DMS153 treated with DMSO at 0.1 percent for 48 hours (cell line): ENCODE data around the gene PPM1A.

ENCODE experiments used
- DNase-seq: peaks from one replicate; lab custom pipeline; 2025; ENCODE audit not compliant: unreplicated experiment; lab: John Stamatoyannopoulos, UW

Gene PPM1A

DNA sequence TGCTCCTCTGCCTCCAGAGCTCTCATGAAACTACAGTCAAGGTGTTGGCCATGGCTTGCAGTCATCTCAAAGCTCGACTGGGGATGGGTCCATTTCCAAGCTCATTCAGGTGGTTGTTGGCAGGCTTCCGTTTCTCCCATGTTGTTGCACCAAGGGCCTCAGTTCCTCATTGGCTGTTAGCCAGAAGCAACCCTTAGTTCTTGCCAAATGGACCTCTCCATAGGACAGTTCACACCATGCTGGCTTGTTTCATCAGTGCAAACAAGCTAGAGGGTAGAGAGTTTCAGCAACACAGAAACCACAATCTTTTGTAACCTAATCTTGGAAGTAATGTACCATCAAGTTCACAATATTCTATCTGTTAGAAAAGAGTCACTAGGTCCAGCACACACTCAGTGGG lies 22.7 kb upstream of the PPM1A start:
- no peak for DNase-seq

DNA sequence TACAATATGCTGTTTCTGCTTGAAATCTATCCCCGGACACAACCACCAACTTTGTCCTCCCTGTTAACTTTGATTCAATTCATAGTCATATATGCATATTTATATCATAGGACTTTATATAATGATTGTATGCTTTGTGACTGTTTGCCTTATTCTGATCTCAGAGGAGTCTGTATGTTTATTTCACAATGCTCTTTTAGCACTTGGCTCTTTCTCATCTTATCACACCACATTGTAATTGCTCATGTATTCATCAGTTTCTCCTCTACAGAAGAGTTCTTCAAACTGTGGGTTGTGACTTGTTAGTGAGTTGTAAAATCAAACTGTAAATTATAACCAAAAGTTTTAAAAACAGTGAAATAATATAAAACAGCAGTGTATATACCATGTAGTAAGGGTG lies 21.7 kb upstream of the PPM1A start:
- no peak for DNase-seq

DNA sequence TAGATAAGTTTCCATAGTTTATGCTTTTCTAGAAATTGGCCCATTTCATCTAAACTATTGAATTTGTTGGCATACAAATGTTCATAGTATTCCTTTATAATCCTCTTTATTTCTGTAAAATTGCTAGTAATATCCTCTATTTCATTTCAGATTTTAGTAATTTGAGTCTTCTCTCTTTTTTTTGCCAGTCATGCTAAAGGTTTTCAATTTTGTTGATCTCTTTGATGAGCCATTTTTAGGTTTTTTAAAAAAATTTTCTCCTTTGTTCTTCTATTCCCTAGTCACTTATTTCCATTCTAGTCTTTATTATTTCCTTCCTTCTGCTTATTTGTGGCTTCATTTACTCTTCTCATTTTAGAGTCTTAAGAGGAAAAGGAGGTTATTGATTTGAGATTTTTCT lies 19.4 kb upstream of the PPM1A start:
- DNase-seq = no peak

DNA sequence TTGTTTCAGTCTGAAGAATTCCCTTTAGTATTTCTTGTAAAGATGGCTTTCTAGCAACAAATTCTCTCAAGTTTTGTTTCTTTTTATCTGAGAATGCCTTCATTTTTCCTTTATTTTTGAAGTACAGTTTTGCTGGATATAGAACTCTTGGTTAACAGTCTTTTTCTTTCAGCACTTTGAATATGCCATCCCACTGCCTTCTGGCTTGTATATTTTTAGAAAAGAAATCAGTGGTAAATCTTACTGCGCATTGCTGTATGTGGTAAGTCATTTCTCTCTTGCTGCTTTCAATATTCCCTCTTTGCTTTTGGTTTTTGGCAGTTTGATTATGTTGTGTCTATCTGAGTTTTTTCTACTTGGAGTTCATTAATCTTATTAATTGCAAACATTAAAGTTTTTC lies 16.8 kb upstream of the PPM1A start:
- DNase-seq = no peak

- no peak for DNase-seq
Observed at GRCh38 chr14:60233251-60233650, 15.8 kb upstream of the PPM1A start.

DNA sequence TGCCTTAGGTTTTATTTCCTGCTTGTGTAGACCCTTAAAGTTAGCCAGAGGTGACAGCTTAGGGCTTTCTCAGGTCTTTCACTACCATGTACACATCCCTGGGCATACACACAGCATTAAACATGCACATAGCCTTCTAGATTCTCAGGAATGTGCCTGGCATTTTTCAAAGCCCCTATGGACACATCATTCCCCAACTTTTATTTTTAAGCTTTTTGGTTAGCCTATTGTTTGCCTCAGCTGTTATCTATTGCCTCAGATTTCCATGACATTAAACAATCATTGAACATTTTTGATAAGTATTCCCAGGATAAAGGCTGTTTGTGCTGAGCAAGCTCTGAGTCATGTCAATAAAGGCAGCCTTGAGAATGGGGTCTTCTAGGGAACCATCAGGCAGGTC lies 15.1 kb upstream of the PPM1A start:
- DNase-seq = no peak

- no peak for DNase-seq
Observed at GRCh38 chr14:60235440-60235839, 13.6 kb upstream of the PPM1A start.

DNA sequence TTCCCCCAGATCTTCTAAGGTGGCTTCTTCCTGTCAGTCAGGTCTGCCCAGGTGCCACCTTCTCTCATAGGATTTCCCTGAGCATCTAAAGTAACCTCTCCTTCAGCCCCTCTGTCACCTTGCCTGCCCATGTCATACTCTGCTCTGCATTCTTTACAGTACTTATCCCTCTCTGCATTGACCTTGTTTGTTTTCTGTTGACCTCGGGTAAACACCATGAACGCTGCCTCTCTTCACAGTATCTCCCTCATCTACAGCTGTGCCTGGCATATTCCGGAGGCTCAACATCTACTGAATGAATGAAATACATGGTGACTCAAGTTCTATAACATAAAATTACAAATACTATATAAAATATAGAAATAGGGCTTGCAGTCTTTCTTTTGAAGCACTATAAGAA lies 10.1 kb upstream of the PPM1A start:
- no peak for DNase-seq

DNA sequence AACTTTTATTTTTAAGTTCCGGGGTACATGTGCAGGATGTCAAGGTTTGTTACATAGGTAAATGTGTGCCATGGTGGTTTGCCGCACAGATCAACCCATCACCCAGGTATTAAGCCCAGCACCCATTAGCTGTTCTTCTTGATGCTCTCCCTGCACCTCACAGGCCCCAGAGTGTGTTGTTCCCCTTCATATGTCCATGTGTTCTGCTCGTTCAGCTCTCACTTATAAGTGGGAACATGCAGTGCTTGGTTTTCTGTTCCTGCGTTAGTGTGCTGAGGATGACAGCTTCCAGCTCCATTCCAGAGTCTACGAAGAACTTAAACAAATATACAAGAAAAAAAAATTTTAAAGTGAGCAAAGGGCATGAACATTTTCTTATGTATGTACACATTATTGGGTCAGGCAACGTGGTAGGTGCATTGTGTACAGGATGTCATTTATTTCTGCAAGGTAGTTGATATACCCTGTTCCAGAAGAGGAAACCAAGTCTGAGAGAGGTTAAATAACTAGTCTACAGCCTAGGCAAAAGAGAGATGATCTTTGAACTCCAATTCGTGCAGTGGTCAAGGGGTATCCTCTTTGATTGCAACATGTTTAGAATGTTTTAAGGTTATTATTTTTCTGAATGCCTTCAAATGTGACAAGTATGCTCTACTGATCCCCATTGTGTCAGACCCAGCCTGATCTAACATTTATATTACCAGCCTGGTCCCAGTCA lies 8.7 kb upstream of the PPM1A start:
- no peak for DNase-seq

- DNase-seq = no peak
Observed at GRCh38 chr14:60241091-60241490, 7.9 kb upstream of the PPM1A start.

DNA sequence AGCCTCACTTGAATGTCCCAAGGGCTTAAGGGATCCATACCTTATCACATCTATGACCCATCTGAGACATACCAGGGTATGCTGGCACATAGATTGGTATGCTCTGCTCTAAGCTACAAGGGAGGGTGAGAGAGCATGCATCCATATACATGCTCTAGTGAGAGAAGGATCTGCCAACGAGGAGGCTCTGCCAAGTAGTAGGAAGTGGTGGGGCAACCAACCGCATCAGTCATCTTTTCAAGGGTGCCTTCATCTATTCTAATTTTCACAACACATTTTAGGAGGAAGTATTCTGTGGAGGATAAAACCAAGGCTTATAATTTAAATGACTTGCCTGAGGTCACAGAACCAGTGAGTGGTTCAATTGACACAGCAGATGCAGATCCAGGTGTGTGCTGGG lies 6.6 kb upstream of the PPM1A start:
- DNase-seq = no peak

DNA sequence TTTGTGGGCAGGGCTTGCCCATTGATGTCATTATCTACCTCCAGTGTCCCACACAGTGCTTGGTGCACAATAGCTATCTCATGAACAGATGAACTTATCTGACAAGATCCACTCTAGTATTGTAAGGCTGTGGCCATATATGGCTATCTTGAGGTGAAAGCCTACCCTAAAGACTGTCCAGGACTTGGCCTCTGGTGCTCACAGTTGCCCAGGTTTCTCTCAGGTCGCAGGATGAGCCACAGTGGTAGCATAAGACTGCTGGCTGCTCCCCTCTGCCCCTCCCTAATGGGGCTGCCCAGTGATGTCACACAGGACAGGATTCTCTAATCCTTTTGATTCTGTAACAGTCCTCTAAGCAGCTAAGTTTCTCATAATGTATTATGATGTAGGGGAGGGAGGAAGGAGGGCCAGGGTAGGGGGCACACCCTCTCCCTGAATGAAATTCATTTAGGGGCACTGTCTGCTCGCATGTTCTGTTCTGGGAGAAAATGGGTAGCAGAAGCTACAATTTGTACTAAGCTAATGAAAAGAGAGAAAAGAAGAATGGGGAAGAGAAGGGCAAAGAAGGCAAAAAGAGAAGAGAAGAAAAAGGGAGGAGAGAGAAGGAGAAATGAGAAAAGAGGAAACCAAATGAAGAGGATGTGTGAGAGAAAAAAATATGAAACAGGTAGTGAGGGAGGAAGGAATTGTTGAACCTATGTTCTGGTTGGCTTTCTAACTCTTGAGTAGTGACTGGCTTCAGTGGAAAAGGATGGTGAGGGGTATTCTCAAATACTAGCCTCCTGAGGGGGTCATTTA lies 3.4 kb upstream of the PPM1A start:
- DNase-seq = no peak

- DNase-seq = peak; percentile 88
Observed at GRCh38 chr14:60247994-60248696, 876 bp upstream of the PPM1A start.

DNA sequence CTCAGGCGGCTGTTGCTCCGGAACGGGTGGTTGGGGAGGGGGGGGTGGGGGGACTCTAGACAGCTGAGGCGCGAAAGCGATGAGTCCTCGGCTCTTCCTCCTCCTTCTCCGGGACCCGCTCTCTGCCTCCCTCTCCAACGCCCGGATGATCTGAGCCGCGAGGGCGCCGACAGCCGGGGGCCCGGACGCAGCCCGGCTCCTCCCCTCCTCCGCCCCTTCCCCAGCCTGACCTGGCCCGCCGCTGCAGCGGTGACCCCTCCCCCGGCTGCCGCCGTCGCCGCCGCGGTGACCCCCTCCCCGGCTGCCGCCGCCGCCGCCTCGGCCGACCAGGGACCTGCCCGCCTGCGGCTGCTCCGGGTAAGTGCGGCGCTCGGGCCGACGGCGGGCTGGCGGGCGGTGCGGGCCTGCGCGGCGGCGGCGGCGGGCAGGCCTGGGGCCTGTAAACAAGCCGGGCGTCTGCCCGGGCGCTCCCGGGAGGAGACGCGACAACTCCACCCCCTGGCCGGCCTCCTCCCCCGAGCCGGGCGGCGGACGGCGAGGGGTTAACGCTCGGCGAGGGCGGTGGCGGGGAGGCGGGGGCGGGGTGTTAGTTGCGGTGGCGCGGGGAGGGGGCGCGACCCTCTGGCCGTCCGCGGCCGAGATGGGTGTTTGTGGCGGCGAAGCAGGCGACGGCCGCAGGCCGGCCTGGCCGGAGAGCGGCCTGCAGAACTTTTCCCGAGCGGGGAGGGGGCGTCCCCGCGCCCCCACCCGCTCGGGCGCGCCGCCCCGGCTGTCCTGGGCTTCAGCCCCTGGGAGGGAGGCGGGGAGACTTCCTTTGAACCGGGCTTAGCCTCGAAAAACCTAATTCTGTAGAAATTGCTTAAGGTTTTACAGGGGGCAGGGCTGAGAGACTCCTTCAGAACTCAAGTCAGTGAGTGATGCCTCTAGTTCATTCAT lies 568 bp downstream of the PPM1A start:
- peak; percentile 52 for DNase-seq

DNA sequence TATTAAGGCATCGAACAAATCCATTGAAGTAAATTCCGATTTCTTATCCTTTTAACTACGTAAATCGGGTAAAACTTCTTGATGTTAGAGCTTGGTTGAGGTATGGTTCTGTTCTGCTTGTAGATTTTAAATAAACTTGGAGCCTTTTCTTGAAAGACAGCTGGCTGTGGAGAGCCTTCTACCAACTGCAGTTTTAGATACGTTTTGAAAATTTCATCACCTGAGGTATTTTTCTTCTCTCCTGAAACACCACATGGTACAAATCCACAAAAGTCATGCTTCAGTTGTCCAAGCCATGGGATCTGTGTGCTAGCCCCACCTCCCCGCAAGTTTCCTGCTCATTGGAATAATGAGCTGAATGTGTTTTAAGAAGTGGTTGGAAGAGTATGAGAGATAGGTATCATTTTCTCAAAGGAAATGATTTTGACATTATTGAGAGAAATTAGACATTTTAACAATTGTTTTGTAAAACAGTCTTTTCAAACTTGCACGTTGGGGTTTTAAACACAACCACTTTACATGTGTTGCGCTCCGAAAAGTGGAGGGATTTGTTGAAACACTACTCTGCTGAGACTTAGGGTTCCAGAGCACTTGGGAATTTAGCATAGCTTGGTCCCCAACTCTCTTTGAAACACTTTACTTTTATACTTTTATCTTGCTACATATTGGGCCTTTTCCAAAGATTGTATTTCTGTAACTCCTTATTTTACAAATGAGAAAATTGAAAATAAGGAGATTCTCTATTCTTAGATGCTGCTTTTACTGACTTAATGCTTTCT lies 1.4 kb downstream of the PPM1A start:
- no peak for DNase-seq

GRCh38 chr14:60251877-60252276 lies 2.9 kb downstream of the PPM1A start:
- no peak for DNase-seq

DNA sequence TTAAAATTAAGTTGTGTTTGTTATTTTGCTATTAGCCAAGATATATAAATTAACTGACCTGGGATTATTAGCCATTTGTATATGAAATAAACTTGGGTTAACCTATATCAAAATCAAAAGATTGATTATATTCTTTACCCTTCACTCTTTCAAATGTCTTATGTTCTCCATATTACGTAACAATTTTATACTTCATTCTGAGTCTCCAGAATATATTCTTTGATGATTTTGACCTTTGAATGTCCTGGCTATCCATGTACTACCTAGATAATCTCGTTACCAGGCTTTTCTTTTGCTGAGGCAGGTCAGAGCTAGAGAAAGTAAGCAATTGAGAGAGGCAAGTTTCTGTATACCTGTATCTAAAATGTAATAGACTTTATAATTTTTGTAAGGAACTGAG lies 3.6 kb downstream of the PPM1A start:
- no peak for DNase-seq

- DNase-seq = no peak
Observed at GRCh38 chr14:60253649-60254048, 4.6 kb downstream of the PPM1A start.

DNA sequence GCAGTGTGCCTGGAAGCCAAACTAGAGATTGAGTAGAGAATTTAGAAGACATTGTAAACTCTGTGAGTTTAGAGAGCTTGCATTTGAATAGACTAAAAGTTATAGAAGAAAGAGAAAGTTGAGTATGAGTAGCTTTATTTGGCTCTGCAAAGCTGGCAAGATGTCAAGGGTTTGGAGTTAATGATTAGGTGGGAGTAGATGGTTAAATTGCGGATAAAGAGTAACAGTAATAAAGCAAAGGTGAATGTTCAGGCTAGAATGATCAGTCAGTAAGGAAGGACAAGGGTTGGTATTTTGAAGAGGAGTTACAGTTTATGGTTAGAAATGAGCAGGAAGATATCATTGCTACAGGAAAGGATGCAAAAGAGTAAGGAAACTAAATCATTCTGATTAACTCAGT lies 5.2 kb downstream of the PPM1A start:
- DNase-seq = no peak

- no peak for DNase-seq
Observed at GRCh38 chr14:60257865-60258264, 8.8 kb downstream of the PPM1A start.
